MCF 10A (cell line): ENCODE data around the gene FAM210B. TPM values are rescaled to one million over a fixed set of nuclear protein-coding genes. Genes with fewer than 3 reads are reported as not detected.

Experiments used
- BruUV-seq: library from RNA; stranded (reverse); fragments of 400-500 nt; replicated peaks from 2 replicates; lab custom pipeline; 2021; lab: Mats Ljungman, UMichigan
- CTCF ChIA-PET: fragments of 300-600 bp; sonication (Branson Sonifier 250); formaldehyde crosslinking; extraction: SDS; loops from one replicate; lab custom pipeline; 2021; ENCODE audit warnings: antibody characterized with exemption, inconsistent platforms; lab: Yijun Ruan, JAX
- POLR2A ChIA-PET: fragments of 300-600, 350-650 bp; sonication (Branson Sonifier 250); formaldehyde crosslinking; extraction: SDS; loops from one replicate; lab custom pipeline; 2020; ENCODE audit warnings: antibody characterized with exemption, inconsistent platforms; lab: Yijun Ruan, JAX
- DNase-seq: peaks from one replicate; pipeline ENCODE4 v3.0.0-alpha.2; 2018; ENCODE audit not compliant: unreplicated experiment
- H3K27ac Mint-ChIP-seq: one replicate; pipeline ENCODE4 v1.8.0; 2022; ENCODE audit warnings: mild to moderate bottlenecking, low read depth, mixed read lengths; ENCODE audit not compliant: unreplicated experiment
- H3K27me3 Mint-ChIP-seq: one replicate; pipeline ENCODE4 v1.8.0; 2022; ENCODE audit warnings: mixed read lengths; ENCODE audit not compliant: insufficient read depth, unreplicated experiment
- H3K36me3 Mint-ChIP-seq: one replicate; pipeline ENCODE4 v1.8.0; 2022; ENCODE audit warnings: mild to moderate bottlenecking, moderate library complexity, mixed read lengths; ENCODE audit not compliant: insufficient read depth, unreplicated experiment
- H3K4me1 Mint-ChIP-seq: one replicate; pipeline ENCODE4 v1.8.0; 2022; ENCODE audit warnings: mixed read lengths; ENCODE audit not compliant: insufficient read depth, unreplicated experiment
- H3K4me3 Mint-ChIP-seq: one replicate; pipeline ENCODE4 v1.8.0; 2022; ENCODE audit warnings: mild to moderate bottlenecking, moderate library complexity, mixed read lengths; ENCODE audit not compliant: unreplicated experiment
- H3K9me3 Mint-ChIP-seq: one replicate; pipeline ENCODE4 v1.8.0; 2022; ENCODE audit warnings: mixed read lengths; ENCODE audit not compliant: unreplicated experiment
- intact Hi-C: fragments of 100-400 bp; cut with micrococcal nuclease; formaldehyde crosslinking; loops from 2 replicates; pipeline ENCODE4 v1.14.1; 2022
- total RNA-seq: library from RNA; stranded (reverse); gene quantifications from 2 replicates; pipeline ENCODE4 v1.2.3, GENCODE V29; 2022
- TF ChIP-seq, protein P1 (sequence below): fragments of 200-600 bp; IDR thresholded peaks from one replicate; pipeline ENCODE4 v1.8.0; 2022; ENCODE audit warnings: antibody characterized with exemption, mild to moderate bottlenecking; ENCODE audit not compliant: unreplicated experiment

FAM210B gene
- total RNA-seq, 1 experiment from 2014 or later, result 38.2 TPM

DNA sequence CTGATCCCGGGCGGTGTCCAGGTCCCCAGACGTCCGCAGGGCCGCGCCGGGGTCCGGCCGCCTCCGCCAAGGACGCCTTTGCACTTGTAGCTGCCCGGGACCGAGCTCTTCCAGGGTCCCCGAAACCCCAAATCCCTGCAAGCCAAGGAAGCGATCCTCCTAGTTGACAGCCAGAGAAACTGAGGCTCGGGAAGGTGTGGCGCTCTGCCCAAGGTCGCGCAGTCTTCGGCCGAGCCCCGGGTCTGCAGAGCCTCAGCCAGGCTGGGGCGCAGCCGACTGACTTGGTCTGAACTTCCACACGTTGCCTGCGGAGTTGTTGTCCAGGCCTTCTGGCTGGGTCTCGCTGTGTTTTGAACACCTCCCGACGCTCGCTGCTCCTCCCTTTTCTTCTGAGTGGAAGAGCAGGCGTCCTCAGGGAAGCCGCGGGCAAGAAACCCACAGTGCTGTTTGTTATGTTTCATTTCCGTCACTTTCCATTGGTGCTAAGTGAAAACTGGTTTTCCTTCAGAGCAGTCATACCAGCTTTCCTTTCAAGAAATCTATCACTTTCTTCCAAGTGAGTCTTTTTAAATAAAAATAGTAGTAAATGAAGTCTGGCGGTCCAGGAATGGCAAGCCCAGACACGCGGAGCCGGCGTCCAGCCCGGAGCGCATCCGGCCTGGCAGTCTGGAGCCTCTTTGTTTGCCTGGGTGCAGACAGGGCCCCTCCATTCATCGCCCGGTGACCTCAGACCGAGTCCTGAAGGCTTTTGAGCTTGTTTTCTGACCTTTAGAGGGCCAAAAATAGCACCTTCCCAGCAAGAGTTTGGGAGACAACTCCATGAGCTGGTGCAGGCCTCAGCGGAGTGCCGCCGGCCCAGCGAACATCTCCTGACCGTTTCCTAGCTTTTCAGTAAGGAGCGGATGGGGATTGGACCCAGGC lies 698 bp downstream of the FAM210B start:
- ChIA-PET POLR2A (interaction anchor here (0.6 to 7.8 kb wide), 25 partner anchors 8 to 271 kb away, joined by 3 to 115 read pairs (median 4); partner anchors contain the start of genes AURKA, CSTF1, MC3R and RTF2), CTCF (interaction anchor here (0.7 to 8.8 kb wide), 18 partner anchors 9 to 172 kb away, joined by 3 to 84 read pairs (median 4); partner anchors contain the start of genes AURKA, CSTF1, MC3R and RTF2)
- Mint-ChIP-seq H3K27ac (peak overlapping the region; percentile 30), H3K4me1 (peaks cover 11% of the 10 kb centered on the region), H3K36me3 (peaks cover 19% of the 10 kb centered on the region), H3K27me3 (no peaks in the 10 kb centered on the region), H3K4me3 (peak overlapping the region; percentile 84), H3K9me3 (no peaks in the 10 kb centered on the region)
- no TSS peak for BruUV-seq
- DNase-seq, result peak; percentile 72
- intact Hi-C loops, result loop anchor here (2.0 kb wide), 1 partner anchor 33 kb away; the partner anchor contains the start of genes AURKA and CSTF1
- TF ChIP-seq, protein P1, sequence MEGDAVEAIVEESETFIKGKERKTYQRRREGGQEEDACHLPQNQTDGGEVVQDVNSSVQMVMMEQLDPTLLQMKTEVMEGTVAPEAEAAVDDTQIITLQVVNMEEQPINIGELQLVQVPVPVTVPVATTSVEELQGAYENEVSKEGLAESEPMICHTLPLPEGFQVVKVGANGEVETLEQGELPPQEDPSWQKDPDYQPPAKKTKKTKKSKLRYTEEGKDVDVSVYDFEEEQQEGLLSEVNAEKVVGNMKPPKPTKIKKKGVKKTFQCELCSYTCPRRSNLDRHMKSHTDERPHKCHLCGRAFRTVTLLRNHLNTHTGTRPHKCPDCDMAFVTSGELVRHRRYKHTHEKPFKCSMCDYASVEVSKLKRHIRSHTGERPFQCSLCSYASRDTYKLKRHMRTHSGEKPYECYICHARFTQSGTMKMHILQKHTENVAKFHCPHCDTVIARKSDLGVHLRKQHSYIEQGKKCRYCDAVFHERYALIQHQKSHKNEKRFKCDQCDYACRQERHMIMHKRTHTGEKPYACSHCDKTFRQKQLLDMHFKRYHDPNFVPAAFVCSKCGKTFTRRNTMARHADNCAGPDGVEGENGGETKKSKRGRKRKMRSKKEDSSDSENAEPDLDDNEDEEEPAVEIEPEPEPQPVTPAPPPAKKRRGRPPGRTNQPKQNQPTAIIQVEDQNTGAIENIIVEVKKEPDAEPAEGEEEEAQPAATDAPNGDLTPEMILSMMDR, result no peak

DNA sequence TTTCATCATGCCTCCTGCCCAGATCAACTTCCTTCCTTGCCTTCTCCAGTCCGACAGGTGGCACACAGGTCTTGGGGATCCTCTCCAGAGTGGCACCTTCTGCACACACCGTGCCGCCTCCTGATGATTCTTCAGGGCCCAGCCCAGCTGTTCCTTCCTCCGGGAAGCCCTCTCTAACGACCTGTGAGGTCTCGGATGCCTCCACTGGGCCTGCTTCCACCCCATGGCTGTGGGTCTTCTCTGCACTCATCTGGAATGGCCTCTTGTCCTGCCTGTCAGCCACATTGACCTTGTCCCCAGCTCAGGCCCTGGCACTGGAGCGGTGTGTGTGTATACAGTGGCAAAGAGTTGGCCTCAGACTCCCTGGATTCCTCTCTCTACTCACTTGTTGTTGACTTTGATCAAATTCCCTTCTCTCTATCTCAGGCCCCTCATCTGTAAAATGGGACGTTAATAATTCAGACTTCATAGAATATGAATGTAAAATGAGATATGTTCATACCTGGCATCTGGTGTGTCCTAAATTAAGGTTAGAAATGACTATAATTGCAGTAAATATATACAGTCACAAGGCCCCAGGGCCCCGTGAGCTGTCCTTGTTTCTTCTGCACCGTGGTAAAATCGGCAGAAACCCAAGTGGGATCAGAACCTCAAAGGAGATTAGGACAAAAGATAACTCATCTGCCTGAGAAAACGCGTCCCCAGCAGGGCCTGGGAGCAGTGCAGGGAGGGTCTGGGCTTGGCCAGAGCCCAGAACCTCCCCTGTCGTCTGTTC lies 1.5 kb downstream of the FAM210B start:
- no peak for DNase-seq
- TSS peak; percentile 27 for BruUV-seq
- TF ChIP-seq, protein P1, result no peak
- no peaks in the 10 kb centered on the region for H3K27me3 Mint-ChIP-seq
- peak overlapping the region; percentile 30 for H3K27ac Mint-ChIP-seq
- peak overlapping the region; percentile 84 for H3K4me3 Mint-ChIP-seq
- peaks cover 26% of the 10 kb centered on the region for H3K36me3 Mint-ChIP-seq
- intact Hi-C loops, result no loop called here
- POLR2A ChIA-PET, result interaction anchor here (0.7 to 7.8 kb wide), 14 partner anchors 8 to 218 kb away, joined by 3 to 115 read pairs (median 8); partner anchors contain the start of genes AURKA, CSTF1 and RTF2
- no peaks in the 10 kb centered on the region for H3K9me3 Mint-ChIP-seq
- CTCF ChIA-PET, result interaction anchor here (0.6 to 8.8 kb wide), 14 partner anchors 10 to 173 kb away, joined by 3 to 84 read pairs (median 4); partner anchors contain the start of genes MC3R and RTF2
- peaks cover 11% of the 10 kb centered on the region for H3K4me1 Mint-ChIP-seq

DNA sequence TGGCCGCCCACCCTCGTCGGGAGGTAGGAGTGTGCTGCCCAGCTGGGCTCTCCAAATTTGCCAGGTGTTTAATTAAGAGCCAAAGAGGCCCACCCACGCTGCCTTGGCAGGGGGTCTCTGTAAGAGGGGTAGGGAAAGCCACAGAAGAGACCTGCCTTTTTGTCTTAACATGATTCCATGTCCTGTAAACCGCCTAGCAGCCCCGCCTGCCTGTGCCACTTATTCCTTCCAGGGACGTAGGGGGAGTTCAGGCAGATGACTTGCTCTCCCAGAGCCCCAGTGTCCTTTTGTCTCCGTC lies 2.1 kb downstream of the FAM210B start:
- peaks cover 32% of the 10 kb centered on the region for H3K36me3 Mint-ChIP-seq
- no peaks in the 10 kb centered on the region for H3K9me3 Mint-ChIP-seq
- CTCF ChIA-PET, result interaction anchor here (0.6 to 8.8 kb wide), 4 partner anchors 13 to 116 kb away, joined by 3 to 84 read pairs (median 3); no protein-coding TSS in a partner anchor
- H3K27me3 Mint-ChIP-seq, result no peaks in the 10 kb centered on the region
- TF ChIP-seq, protein P1, result no peak
- POLR2A ChIA-PET, result interaction anchor here (2.0 to 7.8 kb wide), 5 partner anchors 8 to 108 kb away, joined by 7 to 115 read pairs (median 23); partner anchors contain the start of genes AURKA, CSTF1 and RTF2
- H3K4me3 Mint-ChIP-seq, result peak overlapping the region; percentile 84
- H3K27ac Mint-ChIP-seq, result no peak overlapping the region
- DNase-seq, result no peak
- intact Hi-C loops, result no loop called here
- peaks cover 11% of the 10 kb centered on the region for H3K4me1 Mint-ChIP-seq
- no TSS peak for BruUV-seq
